GM06990 (cell line): ENCODE measurements around the gene ABT1.
"Not testable (repeated sequence)": the region's sequence is repeated elsewhere in the genome, so short reads cannot be mapped to it uniquely, and the experiment has no call there.

Experiments used
- DNase-seq: peaks from one replicate; pipeline ENCODE4 v3.0.0-alpha.2; 2011; ENCODE audit not compliant: insufficient read length; ENCODE audit errors: extremely low read depth
- H3K27me3 ChIP-seq: replicated peaks from 2 replicates; pipeline ENCODE4 v1.6.0; 2011; ENCODE audit warnings: low read length; ENCODE audit not compliant: control insufficient read depth, insufficient read depth
- H3K36me3 ChIP-seq: 2 replicates; pipeline ENCODE4 v1.5.1; 2011; ENCODE audit warnings: low read length; ENCODE audit not compliant: control insufficient read depth, insufficient read depth
- H3K4me3 ChIP-seq: replicated peaks from 2 replicates; pipeline ENCODE4 v1.5.1; 2011; ENCODE audit warnings: low read depth, mild to moderate bottlenecking, control low read depth, low read length
- TF ChIP-seq, protein P1 (sequence below): IDR thresholded peaks from 2 replicates; pipeline ENCODE4 v1.5.1; 2011; ENCODE audit warnings: low read length, control low read depth, mild to moderate bottlenecking, inconsistent platforms; ENCODE audit not compliant: insufficient read depth, poor library complexity, severe bottlenecking

The ABT1 gene

DNA sequence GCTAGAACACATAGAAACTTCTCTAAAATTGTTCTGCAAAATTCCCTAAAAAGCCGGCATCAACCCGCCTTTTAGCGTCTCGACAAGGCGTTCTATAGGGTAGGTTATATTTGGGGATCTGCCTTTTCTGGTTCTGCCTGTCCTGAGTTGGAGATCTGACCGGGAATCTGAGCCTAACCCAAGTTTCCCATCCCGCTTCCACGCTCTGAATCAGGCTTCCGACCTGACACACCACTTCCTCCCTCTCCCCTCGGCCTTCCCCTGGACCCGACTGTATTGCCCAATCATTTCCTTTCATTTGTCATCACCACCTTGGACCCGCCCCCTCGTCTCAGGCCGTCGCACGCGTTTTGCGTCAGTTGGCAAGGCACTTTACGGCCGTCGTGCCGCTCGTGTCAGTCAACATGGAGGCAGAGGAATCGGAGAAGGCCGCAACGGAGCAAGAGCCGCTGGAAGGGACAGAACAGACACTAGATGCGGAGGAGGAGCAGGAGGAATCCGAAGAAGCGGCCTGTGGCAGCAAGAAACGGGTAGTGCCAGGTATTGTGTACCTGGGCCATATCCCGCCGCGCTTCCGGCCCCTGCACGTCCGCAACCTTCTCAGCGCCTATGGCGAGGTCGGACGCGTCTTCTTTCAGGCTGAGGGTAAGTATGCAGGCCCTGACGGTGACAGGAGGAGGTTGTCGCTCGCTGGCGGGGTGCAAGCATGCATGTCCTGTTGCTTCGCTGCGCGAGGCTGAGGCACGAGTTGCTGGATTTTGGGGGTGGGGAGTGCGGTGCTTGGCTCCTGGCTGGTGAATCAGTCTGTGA lies at the start of gene ABT1:
Gene ABT1, plus strand, starts transcription at position 375 of the 810 bp plus-strand sequence. Its CDS starts 30 bp downstream, at position 405.
- H3K36me3 ChIP-seq: peaks cover 8% of the 10 kb centered on the region
- no peaks in the 10 kb centered on the region for H3K27me3 ChIP-seq
- peak; percentile 96 for DNase-seq
- TF ChIP-seq, protein P1, sequence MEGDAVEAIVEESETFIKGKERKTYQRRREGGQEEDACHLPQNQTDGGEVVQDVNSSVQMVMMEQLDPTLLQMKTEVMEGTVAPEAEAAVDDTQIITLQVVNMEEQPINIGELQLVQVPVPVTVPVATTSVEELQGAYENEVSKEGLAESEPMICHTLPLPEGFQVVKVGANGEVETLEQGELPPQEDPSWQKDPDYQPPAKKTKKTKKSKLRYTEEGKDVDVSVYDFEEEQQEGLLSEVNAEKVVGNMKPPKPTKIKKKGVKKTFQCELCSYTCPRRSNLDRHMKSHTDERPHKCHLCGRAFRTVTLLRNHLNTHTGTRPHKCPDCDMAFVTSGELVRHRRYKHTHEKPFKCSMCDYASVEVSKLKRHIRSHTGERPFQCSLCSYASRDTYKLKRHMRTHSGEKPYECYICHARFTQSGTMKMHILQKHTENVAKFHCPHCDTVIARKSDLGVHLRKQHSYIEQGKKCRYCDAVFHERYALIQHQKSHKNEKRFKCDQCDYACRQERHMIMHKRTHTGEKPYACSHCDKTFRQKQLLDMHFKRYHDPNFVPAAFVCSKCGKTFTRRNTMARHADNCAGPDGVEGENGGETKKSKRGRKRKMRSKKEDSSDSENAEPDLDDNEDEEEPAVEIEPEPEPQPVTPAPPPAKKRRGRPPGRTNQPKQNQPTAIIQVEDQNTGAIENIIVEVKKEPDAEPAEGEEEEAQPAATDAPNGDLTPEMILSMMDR: no peak
- peak within 1 kb of the TSS; percentile 97 for H3K4me3 ChIP-seq

DNA sequence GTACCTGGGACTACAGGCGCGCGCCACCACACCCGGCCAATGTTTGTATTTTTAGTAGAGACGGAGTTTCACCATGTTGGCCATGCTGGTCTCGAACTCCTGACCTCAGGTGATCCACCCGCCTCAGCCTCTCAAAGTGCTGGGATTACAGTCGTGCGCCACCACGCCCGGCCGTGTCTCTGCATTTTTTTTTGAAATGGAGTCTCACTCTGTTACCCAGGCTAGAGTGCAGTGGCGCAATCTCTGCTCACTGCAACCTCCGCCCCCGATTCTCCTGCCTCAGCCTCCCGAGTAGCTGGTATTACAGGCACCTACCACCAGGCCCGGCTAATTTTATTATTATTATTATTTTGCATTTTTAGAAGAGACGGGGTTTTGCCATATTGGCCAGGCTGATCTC lies 49.4 kb upstream of the ABT1 start:
- DNase-seq, H3K27me3 ChIP-seq, H3K4me3 ChIP-seq, H3K36me3 ChIP-seq: not testable (repeated sequence)

DNA sequence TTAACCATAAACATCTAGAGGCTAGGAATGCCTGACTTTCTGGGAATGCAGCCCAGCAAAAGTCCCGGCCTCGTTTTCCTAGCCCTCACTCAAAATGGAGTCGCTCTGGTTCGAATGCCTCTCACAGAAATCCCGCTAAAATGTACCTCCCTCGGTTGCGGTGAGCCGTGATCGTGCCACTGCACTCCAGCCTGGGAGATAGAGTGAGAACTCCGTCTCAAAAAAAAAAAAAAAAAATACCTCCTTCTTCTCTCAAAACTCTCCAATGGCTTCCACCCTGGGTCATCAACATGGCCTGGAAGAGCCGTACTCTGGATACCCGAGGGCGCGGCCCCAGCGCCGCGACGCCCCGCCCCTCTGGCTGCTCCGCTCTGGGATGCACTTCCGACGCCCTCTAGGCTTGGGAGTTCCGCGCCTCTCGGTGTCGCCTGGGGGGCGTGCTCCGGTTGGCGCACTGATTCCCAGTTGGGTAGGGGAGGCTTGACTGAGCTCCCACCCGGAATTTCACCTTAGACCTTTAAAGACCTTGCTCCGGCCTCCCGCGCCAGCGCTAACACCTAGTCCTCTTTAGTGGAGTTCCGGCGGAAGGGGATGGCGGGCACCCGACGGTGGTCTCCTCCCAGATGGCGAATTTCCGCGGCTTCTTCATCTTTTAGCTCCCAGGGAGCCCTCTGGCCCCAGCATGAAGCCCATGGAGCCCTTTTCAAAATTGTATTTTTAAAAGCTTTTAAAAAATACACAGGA lies 46.3 kb upstream of the ABT1 start:
- Histone ChIP-seq H3K36me3 (peaks cover 3% of the 10 kb centered on the region; the same call in 1 of the 2 replicates), H3K4me3 (peak overlapping the region; percentile 81), H3K27me3 (no peaks in the 10 kb centered on the region)
- TF ChIP-seq, protein P1: peak; percentile 14
- DNase-seq: peak; percentile 87

DNA sequence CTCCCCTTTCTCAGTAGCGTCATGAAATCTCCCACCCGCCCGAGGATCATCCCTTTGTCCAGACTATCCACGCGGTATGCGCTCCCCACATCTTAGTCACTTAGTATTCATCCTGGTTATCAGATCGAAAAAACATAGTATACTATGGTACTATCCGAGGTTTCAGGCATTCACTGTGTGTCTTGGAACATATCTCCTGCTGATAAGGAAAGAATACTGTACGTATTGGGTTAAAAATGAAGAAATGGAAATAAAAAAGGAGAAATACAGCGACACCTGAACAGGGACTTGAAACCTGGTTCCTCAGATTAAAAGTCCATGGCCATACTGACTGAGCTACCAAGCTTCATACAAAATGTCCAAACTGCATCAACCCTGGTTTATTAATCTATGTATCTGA lies 44.5 kb upstream of the ABT1 start:
- Histone ChIP-seq H3K4me3 (no peak overlapping the region), H3K36me3 (no peaks in the 10 kb centered on the region), H3K27me3 (no peaks in the 10 kb centered on the region)
- no peak for DNase-seq
- TF ChIP-seq, protein P1: no peak

DNA sequence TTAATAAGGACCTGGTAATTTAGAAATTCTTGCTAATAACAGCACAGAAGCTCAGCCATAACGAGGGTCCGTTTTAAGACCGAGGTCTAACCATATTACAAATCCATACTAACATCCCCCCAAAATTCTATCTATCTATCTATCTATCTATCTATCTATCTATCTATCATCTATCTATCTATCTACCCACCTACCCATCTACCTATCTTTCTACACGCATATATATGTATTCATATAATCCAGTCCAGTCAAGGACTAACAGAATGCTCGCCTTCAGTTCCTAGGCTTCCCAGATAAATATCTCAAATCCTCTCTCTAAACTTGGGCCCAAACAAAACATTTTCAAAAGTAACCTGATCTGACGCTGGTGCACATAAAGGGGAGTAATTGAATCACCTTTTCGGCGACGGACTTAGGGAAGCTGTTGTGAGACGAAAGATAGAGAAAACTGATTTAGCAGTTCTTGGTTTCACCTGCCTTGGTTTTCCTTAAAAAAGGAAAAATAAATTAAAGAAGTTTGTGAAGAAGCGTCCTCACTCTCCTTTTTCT lies 44.0 kb upstream of the ABT1 start:
- no peaks in the 10 kb centered on the region for H3K27me3 ChIP-seq
- TF ChIP-seq, protein P1: no peak
- DNase-seq: no peak
- H3K36me3 ChIP-seq: no peaks in the 10 kb centered on the region
- peak overlapping the region; percentile 73 for H3K4me3 ChIP-seq

DNA sequence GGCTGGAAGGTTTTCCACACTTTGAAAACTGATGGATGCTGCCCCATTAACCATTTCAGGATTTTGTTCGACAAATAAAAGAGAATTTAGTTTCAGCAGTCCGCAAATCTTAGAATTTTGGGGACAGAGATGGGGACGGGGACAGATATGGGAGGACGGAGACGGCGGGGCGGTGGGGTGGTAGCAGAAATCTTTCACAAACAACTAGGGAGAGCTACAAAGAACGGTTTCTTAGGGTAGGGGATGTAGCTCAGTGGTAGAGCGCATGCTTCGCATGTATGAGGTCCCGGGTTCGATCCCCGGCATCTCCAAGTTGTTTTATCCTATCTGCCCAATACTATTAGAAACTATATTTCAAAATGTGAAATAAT lies 43.5 kb upstream of the ABT1 start:
- Histone ChIP-seq H3K4me3 (peak overlapping the region; percentile 73), H3K36me3 (no peaks in the 10 kb centered on the region), H3K27me3 (no peaks in the 10 kb centered on the region)
- TF ChIP-seq, protein P1: no peak
- peak; percentile 72 for DNase-seq
